SW 1271 (cell line): Measurements from ENCODE around the gene TAF11L14.
"Not testable (repeated sequence)": the region's sequence is repeated elsewhere in the genome, so short reads cannot be mapped to it uniquely, and the experiment has no call there.

ENCODE experiments used
- DNase-seq, 2 experiments: peaks; one replicate each; lab custom pipeline; 2025; lab: John Stamatoyannopoulos, UW

TAF11L14 gene

DNA sequence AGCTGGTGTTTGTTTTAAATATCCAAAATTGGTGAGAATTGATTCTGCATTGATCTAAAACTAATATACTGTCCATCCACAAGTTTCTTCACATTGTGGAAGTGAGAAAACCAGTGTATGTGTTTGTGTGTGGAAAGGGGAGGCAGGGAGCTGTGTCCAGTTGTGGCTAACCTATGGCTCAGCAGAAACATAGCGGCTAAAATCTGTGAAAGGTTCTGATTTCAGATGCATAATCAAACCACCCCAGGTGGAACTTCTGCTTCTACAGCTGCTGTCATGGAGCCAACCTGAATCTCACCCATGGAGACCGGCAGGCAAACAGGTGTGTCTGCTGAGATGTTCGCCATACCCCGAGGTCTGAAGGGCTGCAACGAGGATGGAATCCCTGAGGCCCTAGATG lies at the start of gene TAF11L14:
TSS of gene TAF11L14 (plus strand) at position 301 of the 400 bp plus-strand sequence.
- DNase-seq = no peak

DNA sequence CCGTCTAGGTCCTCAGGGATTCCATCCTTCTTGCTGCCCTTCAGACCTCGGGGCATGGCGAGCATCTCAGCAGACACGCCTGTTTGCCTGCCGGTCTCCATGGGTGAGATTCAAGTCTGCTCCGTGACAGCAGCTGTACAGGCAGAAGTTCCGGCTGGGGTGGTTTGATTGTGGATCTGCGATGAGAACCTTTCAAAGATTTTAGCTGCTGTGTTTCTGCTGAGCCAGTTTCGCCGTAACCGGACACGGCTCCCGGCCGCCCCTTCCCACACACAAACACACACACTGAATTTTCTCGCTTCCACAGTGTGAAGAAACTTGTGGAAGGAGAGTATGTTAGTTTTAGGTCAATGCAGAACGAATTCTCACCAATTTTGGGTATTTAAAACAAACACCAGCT lies 48.6 kb upstream of the TAF11L14 start, which contains the start of gene TAF11L7:
TSS of gene TAF11L7 (minus strand) at position 101 of the 400 bp plus-strand sequence.
- DNase-seq = not testable (repeated sequence)

GRCh38 chr5:17590860-17591259 lies 43.4 kb upstream of the TAF11L14 start, which contains the start of gene TAF11L8:
TSS of gene TAF11L8 (minus strand) at chr5:17590960.
- not testable (repeated sequence) for DNase-seq

GRCh38 chr5:17594255-17594654 lies 40.0 kb upstream of the TAF11L14 start, which contains the start of gene TAF11L9:
TSS of gene TAF11L9 (minus strand) at chr5:17594394.
- DNase-seq = not testable (repeated sequence)

- not testable (repeated sequence) for DNase-seq
These were observed 36.5 kb upstream of the TAF11L14 start, which contains the start of gene TAF11L10 for GRCh38 chr5:17597728-17598127. TSS of gene TAF11L10 (minus strand) at chr5:17597828.

DNA sequence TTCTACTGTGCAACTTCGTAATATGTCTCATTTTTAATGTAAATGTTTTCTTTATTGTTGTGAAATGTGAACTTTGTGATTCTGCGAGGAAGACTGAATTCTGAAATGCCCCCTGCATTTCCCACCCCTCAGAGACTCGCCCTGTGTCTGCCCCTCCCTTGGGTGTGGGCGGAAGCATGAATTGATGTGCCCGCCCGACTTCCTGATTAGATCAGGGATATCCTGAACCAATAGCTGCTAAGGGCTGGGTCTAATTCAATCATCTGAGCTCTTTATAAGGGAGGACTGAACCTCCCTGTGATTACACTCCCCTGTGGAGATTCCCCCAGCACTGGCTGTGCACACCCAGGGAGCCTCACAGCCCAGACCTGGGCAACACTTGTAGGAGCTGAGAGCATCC lies 30.4 kb upstream of the TAF11L14 start, which contains the start of gene TAF11L11:
TSS of gene TAF11L11 (plus strand) at position 304 of the 400 bp plus-strand sequence.
- not testable (repeated sequence) for DNase-seq

- DNase-seq = no peak
These were observed 29.3 kb upstream of the TAF11L14 start for GRCh38 chr5:17604951-17605350.

DNA sequence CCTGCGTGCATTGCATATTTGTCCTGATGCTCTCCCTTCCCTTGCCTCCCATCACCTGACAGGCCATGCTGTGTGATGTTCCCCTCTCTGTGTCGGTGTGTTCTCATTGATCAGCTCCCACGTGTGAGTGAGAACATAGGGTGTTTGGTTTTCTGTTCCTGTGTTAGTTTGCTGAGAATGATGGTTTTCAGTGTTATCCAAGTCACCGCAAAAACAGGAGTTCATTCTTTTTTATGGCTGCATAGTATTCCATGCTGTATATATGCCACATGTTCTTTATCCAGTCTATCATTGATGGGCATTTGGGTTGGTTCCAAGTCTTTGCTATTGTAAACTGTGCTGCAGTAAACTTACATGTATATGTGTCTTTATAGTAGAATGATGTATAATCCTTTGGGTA lies 26.8 kb upstream of the TAF11L14 start:
- DNase-seq = not testable (repeated sequence)

DNA sequence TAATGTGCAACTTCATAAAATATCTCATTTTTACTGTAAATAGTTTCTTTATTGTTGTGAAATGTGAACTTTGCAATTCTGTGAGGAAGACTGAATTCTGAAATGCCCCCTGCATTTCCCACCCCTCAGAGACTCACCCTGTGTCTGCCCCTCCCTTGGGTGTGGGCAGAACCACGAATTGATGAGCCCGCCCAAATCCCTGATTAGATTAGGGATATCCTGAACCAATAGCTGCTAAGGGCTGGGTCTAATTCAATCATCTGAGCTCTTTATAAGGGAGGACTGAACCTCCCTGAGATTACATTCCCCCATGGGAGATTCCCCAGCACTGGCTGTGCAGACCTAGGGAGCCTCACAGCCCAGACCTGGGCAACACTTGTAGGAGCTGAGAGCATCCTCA lies 24.2 kb upstream of the TAF11L14 start, which contains the start of gene TAF11L12:
TSS of gene TAF11L12 (plus strand) at position 301 of the 400 bp plus-strand sequence.
- not testable (repeated sequence) for DNase-seq

GRCh38 chr5:17614872-17615605 lies 19.2 kb upstream of the TAF11L14 start:
- DNase-seq = no peak

- no peak for DNase-seq
These were observed 14.9 kb upstream of the TAF11L14 start for GRCh38 chr5:17619354-17619753.

DNA sequence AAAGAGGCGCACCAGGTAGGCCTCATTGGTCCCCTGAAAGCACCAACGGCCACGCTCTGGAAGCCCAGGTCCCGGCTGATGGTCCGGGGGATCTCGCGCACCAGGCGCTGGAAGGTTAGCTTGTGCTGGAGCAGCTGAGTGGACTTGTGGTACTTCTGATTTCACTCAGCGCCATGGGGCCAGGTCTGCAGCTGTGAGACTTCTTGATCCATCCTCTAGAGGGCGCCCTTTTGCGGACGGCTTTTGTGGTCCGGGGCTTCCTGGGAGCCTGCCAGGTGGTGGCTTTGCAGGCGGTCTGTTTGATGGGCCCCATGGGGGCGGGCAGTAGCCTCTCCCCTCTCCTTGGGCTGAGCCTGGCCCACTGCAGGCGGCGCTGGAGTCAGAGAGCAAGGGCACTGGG lies 13.6 kb upstream of the TAF11L14 start:
- DNase-seq = no peak

GRCh38 chr5:17625686-17626085 lies 8.6 kb upstream of the TAF11L14 start:
- DNase-seq = no peak

GRCh38 chr5:17631788-17632187 lies 2.5 kb upstream of the TAF11L14 start, which contains the start of gene TAF11L13:
TSS of gene TAF11L13 (plus strand) at chr5:17632088.
- DNase-seq = not testable (repeated sequence)

DNA sequence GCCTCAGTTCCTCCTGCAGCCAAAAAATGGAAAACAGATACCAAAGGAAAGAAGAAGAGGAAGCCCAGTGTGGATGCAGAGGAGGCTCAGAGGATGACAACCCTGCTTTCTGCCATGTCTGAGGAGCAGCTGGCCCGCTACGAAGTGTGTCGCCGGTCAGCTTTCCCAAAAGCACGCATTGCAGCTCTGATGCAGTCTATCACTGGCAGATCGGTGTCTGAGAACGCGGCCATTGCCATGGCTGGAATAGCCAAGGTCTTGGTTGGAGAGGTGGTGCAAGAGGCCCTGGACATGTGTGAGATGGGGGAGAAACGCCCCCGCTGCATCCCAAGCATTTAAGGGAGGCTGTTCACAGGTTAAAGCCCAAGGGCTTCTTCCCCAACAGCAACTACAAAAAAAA lies 15.0 kb downstream of the TAF11L14 start:
- DNase-seq = not testable (repeated sequence)

DNA sequence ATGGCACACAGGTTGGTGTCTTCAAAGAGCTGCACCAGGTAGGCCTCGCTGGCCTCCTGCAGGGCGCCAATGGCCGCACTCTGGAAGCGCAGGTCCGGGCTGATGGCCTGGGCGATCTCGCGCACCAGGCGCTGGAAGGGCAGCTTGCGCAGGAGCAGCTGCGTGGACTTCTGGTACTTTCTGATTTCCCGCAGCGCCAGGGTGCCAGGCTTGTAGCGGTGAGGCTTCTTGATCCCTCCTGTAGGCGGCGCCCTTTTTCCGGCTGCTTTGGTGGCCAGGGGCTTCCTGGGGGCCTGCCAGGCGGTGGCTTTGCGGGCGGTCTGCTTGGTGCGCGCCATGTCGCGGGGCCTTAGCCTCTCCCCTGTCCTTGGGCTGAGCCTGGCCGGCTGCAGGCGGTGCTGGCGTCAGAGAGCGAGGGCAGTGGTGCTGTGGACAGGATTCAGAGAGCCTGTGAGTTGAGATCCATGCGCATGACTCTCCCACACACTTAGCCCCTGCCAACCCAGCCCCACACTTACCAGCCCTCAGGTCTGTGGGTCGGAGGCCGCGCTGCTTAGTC lies 21.0 kb downstream of the TAF11L14 start:
- not testable (repeated sequence) for DNase-seq

GRCh38 chr5:17655921-17656320 lies 21.7 kb downstream of the TAF11L14 start:
- DNase-seq = no peak

DNA sequence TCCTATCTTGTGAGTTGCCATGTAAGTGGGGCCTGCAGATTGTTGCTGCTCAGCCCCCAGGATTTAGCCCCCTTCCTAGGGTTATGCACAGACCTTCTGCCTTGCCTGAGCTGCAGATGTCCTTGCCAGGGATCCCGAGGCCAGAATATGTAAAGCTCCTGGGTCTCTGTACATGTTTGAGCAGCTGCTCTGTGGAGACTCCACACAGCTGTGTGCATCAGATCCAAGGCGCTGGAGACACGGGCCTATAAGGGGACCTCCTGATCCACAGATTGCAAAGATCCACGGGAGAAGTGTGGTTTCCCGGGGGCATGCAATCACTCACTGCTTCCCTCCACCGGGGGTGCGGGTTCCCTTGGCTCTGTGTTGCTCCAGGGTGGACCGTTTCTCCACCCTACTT lies 28.9 kb downstream of the TAF11L14 start:
- no peak for DNase-seq

- DNase-seq = no peak
These were observed 31.6 kb downstream of the TAF11L14 start for GRCh38 chr5:17665836-17666235.

- DNase-seq = no peak
These were observed 32.5 kb downstream of the TAF11L14 start for GRCh38 chr5:17666726-17667235.

DNA sequence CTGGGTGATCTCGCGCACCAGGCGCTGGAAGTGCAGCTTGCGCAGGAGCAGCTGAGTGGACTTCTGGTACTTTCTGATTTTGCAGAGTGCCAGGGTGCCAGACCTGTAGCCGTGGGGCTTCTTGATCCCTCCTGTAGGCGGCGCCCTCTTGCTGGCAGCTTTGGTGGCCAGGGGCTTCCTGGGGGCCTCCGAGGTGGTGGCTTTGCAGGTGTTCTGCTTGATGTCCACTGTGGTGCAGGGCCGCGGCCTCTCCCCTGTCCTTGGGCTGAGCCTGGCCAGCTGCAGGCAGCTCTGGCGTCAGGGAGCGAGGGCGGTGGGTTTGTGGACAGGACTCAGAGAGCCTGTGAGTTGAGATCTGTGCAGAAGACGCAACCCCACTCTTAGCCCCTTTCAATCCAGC lies 36.1 kb downstream of the TAF11L14 start:
- DNase-seq = no peak

DNA sequence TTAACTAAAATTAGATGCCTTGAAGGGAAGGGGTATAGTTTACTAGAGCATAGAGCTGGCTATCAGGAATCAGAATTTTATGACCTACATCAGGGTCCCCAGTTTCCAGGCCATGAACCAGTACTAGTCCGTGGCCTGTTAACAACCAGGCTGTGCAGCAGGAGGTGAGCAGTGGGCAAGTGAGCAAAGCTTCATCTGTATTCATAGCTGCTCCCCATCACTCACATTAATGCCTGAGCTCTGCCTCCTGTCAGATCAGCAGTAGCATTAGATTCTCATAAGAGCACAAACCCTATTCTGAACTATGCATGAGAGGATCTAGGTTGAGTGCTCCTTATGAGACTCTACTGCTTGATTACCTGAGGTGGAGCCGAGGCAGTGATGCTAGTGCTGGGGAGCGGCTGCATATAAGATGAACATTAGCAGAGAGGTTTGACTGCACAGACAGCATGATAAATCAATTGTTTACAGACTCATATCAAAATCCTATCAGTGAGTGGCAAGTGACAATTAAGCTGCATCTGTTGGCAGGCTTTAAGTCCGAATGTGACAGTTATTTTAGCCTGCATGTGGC lies 44.6 kb downstream of the TAF11L14 start:
- DNase-seq = no peak
